Uterus (tissue), 2 donors: ENCODE measurements around the gene SBF2.

Experiments used
- CTCF ChIP-seq, 4 experiments: fragments of 200-600 bp in 2 of 4; fragments of 450-650 bp in 2 of 4; sonication (generic) in 2 of 4; IDR thresholded peaks; one replicate each; pipeline ENCODE4 v1.5.1; 2016 to 2019; ENCODE audit warnings: antibody characterized with exemption in 4 of 4, mild to moderate bottlenecking in 2 of 4, moderate library complexity in 1 of 4
- POLR2A ChIP-seq, 2 donors: fragments of 450-650 bp; IDR thresholded peaks; one replicate each; pipeline ENCODE4 v1.6.1; 2016; ENCODE audit warnings: antibody characterized with exemption in 2 of 2, mild to moderate bottlenecking in 1 of 2, moderate library complexity in 1 of 2

- TF ChIP-seq POLR2A (IDR thresholded peaks at IDR 0.05) = no peak
- no peak for TF ChIP-seq CTCF (IDR thresholded peaks at IDR 0.05)
These were observed 425.4 kb downstream of the SBF2 start for GRCh38 chr11:9868641-9869040.
